NCI-H1105 (cell line): ENCODE measurements around the gene GP5.
A peak's percentile ranks its signal among the peaks of the same experiment; 100 is the strongest.

ENCODE experiments used
- DNase-seq: peaks from one replicate; lab custom pipeline; 2025; lab: John Stamatoyannopoulos, UW

The GP5 gene

GRCh38 chr3:194396859-194397756, 2.0 kb downstream of the GP5 start:
- no peak for DNase-seq

DNA sequence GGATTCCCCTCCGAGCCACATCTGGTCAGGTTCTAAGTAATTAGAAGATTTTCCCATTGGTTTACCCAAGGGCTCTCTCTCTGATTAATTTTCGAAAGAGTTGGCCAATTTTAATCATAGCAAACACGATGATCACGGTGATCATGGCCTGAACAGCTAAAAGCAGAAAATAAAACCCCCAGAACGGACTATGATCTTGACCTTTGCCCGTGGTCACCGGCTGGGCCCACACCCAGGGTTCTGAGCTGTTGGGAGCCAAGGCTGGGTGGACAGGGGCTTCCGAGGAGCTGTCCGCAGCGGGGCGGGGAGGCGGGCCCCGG, 2.6 kb downstream of the GP5 start:
- DNase-seq = no peak

GRCh38 chr3:194395778-194396538, 3.1 kb downstream of the GP5 start:
- DNase-seq = no peak

- DNase-seq = peak; percentile 96
Measured at GRCh38 chr3:194395212-194395611, 3.9 kb downstream of the GP5 start.

DNA sequence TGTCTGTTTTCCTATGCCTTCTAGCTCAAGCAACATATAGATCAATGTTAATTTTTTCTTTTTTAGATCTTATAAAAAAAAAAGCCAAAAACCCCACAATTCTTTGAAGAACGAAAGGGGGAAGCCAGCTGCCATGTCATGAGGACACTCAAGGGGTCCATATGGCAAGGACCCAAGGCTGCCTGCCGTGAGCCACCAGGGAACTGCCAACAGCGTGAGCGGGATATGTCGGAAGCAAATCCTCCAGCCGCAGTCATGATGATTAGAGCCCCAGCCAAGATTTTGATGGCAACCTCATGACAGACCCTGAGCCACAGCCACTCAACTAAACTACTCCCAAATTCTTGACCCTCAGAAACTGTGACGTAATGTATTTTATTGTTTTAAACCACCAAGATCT, 6.5 kb downstream of the GP5 start:
- no peak for DNase-seq

GRCh38 chr3:194390835-194391234, 8.2 kb downstream of the GP5 start:
- DNase-seq = no peak

GRCh38 chr3:194389269-194389668, 9.8 kb downstream of the GP5 start:
- DNase-seq = no peak

DNA sequence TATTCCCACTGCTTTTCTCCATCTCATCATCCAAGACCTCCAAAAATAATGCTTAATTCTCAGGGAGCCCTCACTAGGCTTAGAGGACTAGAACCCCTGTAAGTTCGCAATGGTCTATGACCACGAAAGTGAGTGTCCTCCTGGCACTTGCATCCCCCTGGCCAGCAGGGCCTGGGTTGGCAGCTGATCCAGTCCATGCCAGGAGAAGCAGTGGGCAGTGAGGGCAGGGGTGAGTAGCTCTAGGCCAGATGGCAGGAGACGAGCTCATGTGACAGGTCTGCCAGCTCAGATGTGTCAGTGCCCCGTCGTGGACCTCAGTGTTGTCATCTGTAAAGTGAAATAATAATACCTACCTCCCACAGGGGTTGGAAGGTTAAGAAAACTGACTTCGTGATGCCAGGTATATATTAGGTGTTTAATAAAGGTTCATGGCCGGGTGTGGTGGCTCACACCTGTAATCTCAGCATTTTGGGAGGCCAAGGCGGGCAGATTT, 11.1 kb downstream of the GP5 start:
- no peak for DNase-seq

GRCh38 chr3:194387276-194387675, 11.8 kb downstream of the GP5 start:
- no peak for DNase-seq

DNA sequence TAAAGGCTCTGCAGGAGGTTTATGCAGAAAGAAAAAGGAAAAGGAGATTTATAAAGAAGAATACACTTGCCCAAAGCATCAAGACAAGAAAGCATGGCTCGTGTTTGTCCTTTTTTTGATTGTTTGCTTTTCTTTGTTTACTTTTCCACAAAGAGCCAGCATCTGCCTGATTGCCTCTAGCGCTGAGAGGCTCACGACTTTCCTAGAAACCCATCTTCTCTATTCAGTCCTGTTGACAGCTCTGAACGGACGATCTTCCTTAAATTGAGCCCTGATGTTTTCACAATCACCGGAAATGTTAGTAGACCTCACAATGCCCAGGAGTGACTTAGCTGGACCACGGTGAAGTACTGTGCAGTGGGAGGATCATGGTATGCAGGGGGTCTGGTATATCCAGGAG, 12.4 kb downstream of the GP5 start:
- no peak for DNase-seq

GRCh38 chr3:194386066-194386465, 13.0 kb downstream of the GP5 start:
- no peak for DNase-seq

GRCh38 chr3:194384569-194385001, 14.5 kb downstream of the GP5 start:
- DNase-seq = no peak

DNA sequence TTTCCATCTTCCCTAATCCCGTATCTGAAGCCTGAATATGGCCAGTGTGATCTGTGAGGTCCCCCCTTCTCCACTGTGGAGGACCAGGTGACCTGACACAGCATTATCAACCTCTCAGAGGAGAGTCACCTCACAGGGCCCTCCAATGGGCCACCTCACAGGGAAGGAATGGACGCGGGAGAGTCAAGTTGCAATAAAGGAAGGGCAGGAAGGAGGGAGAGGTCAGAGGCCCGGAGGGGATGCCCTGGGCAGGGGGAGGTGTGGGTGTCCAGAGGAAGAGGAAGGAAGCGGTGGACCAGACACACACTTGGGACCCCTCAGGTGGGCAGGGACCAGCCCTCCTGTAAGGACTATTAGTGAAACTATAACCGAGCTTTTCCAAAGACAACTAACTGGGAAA, 14.9 kb downstream of the GP5 start:
- DNase-seq = no peak

DNA sequence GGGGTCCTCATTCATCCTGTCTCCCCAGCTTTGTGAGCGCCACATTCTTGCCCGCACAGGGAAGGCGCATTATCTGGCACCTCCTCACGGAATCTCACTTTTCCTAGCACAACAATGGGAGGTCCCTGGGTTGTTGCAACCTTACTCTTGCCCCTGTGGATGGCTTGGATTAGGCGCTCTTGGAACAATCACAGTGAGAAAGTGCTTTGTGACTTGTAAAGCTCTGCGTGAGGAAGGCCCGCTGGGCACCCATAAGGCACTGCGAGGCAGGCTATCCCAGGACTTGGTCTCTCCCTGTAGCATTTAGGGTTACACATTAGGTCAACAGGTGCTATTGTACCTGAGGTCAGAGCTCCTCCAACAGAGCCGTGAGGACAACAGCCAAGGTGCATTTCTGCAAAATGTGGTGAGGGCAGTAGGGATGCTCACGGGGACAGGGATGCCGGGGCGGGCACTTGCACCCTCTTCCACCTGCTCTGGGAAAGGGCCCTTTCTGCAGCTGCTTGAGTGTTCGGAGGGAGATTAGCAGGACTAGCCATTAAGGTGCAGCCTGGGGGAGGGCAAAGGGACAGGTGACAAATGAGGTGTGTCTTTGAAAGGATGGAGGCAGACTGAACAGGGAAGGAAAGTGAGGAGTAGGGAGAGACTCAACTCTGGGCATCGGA, 15.7 kb downstream of the GP5 start:
- no peak for DNase-seq

GRCh38 chr3:194382892-194383223, 16.2 kb downstream of the GP5 start:
- DNase-seq = no peak

DNA sequence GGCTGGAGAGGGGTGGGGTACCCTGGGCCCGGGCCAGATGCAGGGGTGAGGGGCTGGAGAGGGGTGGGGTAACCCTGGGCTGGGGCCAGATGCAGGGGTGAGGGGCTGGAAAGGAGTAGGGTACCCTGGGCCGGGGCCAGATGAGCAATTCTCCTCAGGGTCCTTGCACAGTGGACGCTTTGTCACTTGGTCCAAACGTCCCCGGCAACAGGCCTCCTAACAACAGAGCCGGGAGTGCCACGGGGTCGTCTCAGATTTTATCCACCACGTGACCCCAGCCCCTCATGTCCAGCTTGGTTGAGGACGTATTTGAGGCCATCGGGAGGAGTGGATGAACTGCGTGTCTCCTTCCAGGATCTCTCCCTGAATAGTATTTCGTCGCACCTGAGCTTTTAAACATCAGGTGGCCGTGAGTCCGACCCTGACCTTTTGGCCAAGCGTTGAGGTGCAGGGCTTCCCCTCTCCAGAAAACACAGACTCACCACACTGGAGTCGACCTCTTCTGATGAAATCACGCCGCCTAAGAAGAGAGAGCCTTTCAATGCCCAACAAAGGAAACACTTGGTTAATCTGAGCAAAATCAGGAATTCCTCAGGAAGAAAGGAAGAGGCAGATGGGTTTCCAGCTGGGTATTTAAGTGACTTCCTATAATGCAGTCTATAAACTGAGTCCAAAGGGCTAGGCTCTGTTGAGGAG, 16.7 kb downstream of the GP5 start:
- no peak for DNase-seq

DNA sequence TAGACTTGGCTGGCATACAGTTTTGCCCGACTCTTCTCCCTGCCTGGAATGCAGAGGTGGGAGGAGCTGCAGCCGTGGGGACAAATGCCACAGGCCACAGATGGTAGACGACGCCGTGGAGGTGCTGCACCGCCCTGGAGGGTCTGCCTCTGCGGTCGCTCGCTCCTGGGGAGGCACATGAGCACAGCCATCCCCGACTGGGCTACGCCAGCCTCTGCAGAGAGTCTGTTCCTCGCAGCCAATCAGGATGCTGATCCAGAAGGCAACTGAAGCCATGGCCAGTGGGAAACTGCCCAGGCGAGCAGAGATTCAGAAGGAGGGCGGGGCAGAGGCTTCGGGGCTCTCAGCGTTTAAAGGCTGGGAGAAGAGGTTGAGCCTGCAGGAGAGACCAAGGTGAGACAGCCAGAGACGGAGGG, 17.6 kb downstream of the GP5 start:
- DNase-seq = no peak

GRCh38 chr3:194380326-194380725, 18.7 kb downstream of the GP5 start:
- DNase-seq = no peak

- peak; percentile 51 for DNase-seq
Measured at GRCh38 chr3:194379651-194380050, 19.4 kb downstream of the GP5 start.

DNA sequence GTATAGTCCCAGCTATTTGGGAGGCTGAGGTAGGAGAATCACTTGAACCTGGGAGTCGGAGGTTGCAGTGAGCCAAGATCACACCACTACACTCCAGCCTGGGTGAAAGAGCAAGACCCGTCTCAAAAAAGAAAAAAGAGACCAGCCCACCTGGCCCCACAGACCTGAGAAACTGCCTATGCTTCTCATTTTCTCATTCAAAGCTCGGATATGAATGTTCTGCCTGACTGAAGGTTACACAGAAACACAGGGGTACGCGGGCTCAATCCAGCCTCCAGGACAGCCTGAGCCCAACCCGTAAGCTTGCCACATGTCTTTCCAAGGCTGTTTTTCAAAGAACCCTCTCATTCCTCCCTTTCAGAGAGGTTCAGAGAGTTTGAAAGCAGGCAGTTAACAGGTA, 19.8 kb downstream of the GP5 start:
- no peak for DNase-seq

DNA sequence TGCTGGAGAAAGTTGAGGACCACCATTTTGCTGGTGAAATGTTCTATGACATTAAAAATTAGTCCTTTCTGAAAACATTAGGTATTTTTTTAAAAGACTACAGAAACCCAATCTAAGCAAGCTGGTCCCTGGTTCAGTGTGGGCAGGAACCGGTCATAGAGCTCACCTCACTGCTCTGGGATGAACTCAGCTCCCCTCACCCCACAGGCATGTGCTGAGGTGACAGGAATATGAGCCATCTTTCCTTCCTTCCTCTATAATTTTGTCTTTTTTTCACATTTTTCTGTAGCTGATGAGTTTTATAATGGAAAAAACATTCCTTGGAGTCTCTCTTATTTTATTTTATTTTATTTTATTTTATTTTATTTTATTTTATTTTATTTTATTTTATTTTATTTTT, 21.4 kb downstream of the GP5 start:
- DNase-seq = no peak

GRCh38 chr3:194376241-194376560, 22.9 kb downstream of the GP5 start:
- DNase-seq = no peak
